Stimulated activated CD4-positive, alpha-beta T cell treated with anti-CD3 and anti-CD28 coated beads, Interleukin-4, amount 100 ng/mL, for 48 hours (primary cell): ENCODE data around the gene SBF1.
A peak's percentile ranks its signal among the peaks of the same experiment; 100 is the strongest.
"Not testable (repeated sequence)": the region's sequence is repeated elsewhere in the genome, so short reads cannot be mapped to it uniquely, and the experiment has no call there.

Experiments
- DNase-seq, 2 donors: peaks; one replicate each; pipeline ENCODE4 v3.0.0-alpha.2; 2020; ENCODE audit warnings: low read depth in 2 of 2

Gene SBF1, protein sequence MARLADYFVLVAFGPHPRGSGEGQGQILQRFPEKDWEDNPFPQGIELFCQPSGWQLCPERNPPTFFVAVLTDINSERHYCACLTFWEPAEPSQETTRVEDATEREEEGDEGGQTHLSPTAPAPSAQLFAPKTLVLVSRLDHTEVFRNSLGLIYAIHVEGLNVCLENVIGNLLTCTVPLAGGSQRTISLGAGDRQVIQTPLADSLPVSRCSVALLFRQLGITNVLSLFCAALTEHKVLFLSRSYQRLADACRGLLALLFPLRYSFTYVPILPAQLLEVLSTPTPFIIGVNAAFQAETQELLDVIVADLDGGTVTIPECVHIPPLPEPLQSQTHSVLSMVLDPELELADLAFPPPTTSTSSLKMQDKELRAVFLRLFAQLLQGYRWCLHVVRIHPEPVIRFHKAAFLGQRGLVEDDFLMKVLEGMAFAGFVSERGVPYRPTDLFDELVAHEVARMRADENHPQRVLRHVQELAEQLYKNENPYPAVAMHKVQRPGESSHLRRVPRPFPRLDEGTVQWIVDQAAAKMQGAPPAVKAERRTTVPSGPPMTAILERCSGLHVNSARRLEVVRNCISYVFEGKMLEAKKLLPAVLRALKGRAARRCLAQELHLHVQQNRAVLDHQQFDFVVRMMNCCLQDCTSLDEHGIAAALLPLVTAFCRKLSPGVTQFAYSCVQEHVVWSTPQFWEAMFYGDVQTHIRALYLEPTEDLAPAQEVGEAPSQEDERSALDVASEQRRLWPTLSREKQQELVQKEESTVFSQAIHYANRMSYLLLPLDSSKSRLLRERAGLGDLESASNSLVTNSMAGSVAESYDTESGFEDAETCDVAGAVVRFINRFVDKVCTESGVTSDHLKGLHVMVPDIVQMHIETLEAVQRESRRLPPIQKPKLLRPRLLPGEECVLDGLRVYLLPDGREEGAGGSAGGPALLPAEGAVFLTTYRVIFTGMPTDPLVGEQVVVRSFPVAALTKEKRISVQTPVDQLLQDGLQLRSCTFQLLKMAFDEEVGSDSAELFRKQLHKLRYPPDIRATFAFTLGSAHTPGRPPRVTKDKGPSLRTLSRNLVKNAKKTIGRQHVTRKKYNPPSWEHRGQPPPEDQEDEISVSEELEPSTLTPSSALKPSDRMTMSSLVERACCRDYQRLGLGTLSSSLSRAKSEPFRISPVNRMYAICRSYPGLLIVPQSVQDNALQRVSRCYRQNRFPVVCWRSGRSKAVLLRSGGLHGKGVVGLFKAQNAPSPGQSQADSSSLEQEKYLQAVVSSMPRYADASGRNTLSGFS (N-terminal part only)

DNA sequence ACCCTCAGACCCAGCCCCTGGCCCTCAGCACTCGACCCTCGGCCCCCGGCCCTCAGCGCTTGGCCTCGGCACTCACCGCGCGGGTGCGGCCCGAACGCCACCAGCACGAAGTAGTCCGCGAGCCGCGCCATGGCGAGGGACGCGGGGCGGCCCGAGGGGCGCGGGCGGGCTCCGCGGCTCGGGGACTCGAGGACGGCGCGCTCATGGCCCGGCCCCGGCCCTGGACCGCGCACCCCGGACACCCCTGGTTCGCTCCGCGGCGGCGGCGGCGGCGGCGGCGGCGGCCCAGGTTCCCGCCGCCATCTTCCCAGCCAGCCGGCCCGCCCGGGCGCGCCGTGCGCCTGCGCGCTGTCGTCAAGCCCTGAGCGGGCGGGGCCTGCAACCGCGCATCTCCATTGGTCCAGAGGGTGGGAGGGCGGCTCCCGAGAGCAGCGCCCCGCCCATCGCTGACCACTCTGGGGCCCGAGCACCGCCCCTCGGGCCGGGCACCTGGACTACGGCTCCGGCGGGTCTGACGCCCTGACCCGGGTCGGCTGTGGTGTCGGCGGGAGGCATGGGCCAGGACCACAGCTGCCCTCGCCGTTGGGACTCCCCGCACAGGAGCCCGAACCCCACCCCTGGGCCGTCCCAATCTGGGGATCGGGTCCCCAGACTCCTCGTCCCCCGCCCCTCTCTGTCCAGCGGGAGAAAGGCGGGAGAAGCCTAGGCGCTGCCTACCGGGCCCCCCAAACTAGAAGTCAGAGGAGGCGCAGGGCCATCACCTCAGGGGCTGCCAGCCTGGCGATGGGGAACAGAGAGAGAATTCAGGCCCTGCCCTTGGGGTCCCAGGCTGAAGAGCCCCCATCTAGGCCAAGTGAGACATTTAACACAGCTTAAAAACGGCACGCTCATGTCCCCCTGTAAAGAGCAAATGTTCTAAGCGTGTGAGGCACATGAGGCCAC is at the start of gene SBF1:
TSS of gene SBF1 (minus strand) at position 326 of the 942 bp plus-strand sequence. CDS start at position 131, 195 bp downstream.
- DNase-seq: peak; percentile 87

DNA sequence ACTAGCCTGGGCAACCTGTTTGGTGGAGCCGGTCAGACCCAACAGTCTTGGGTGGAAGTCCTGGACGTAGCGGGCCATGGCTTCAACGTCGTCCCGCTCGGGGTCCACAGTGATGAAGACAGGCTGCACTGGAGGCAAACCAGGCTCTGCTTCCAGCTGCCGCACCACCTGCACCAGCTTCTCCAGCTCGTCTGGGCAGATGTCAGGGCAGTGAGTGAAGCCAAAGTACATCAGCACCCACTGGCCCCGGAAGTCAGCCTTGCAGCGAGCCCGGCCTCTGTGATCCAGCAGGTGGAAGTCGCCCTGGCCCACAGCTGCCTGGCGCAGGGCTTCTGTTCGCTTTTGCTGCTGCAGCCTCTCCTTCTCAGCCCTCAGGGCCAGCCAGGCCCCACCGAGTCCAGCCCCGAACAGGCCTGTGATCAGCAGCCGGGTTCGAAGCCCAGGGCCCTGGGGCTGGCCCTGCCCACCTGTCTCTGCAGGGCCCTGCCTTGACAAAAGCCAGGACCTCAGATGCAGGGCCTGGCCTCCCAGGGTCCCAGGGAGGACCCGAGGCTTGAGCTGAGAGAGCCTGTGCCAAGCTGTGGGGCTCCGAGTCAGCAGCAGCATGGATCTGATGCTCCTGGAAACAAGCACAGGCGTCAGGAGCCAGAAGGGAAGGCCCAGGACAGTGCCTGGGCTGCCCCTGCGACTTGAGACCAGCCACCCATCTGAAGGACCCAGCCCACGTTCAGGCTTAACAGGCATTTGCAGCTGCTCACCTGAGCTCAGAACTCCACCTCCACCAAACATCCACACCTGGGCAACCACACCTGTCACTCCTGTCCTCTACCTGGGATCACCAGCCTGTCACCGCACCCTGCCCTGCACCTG is 49.2 kb upstream of the SBF1 start:
- DNase-seq: no peak

DNA sequence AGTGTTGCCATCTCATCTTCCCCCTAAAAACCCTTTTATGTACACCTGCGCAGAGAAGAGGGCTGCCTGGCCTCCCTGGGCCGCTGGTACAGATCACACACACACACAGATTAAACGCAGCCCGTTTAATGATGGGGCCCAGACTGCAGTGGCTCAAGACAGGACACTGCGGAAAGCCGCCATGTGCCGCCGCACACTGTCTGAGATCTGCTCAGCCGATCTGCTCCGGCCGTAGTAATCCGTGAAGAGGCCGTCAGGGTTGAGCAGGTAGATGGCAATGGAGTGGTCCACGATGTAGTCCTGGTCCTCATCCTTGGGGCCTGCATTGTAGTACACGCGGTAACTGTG is 48.6 kb upstream of the SBF1 start:
- DNase-seq: no peak

DNA sequence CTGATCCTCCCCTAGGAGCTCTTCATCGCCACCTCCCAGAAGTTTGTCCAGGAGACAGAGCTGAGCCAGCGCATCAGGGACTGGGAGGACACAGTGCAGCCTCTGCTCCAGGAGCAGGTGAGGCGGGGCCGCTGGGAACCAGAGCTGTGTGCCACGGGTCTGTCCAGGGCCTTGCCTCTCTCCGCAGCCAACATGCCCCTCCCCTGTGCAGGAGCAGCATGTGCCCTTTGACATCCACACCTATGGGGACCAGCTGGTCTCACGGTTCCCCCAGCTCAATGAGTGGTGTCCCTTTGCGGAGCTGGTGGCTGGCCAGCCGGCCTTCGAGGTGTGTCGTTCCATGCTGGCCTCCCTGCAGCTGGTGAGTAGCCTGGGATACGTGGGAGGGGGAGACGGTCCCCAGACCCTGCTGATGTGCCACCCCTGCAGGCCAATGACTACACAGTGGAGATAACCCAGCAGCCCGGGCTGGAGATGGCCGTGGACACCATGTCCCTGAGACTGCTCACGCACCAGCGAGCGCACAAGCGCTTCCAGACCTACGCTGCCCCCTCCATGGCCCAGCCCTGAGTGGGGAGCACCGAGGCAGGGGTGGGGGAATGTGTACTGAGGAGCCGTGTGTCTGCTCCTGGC is 48.1 kb upstream of the SBF1 start:
- DNase-seq: no peak

DNA sequence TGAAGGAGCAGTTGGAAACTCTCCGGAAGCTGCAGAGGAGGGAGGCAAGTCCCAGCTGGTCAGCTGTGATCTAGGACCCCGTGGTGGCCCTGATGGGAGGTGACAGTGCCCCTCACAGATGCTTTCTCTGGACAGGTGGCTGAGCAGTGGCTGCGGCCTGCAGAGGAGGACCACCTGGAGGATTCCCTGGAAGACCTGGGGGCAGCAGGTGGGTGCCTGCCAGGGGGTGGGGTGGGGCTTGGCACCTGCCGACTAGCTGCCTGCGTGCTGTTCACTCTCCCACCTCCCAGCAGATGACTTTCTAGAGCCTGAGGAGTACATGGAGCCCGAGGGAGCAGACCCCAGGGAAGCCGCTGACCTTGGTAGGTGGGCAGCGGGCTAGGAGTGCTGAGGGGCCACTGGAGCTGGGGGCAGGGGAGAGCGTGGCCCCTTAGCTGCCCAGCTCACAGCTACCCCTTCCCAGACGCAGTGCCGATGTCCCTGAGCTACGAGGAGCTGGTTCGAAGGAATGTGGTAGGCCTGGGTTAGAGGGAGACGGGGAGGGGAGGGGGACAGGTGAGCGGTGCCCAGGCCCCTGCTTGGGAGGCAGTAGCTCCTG is 47.5 kb upstream of the SBF1 start:
- DNase-seq: no peak

DNA sequence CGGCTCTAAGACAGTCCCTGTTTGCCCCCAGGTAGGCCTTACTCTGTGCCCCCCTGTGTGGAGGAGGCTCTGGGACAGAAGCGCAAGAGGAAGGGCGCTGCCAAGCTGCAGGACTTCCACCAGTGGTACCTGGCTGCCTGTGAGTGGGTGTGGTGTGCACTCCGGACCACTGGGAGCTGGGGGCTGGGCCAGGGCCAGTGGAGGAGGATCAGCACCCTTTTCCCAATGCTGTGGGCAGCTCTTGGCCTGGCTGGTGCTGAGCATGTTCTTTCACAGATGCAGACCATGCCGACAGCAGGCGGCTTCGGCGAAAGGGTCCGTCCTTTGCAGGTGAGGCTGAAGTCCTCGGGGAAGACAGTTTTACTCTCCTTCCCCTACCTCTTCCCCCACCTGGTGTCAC is 46.9 kb upstream of the SBF1 start:
- no peak for DNase-seq

DNA sequence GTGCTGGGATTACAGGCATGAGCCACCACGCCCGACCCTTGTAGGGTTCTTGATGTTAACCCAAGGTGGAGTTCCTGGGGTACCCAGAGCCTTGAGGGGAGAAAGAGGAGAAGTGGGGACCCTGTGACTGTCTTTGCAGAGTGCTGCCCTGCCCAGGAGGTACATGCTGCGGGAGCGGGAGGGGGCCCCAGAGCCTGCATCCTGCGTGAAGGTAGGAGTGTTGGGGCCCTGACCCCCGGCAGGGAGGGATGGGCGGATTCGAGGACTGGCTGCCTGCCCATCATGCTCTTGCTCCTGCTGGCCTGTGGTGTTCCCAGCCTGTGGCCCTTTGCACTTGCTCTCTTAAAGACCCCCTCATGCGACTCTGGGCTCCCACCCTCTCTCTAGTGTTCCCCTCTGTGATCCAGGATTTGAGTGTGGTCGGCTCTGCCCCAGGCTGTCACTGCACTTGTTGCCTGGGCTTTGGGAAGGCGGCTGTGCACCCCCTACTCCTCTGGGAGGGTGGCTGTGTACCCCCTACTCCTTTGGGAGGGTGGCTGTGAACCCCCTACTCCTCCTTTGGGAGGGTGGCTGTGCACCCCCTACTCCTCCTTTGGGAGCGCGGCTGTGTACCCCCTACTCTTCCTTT is 46.1 kb upstream of the SBF1 start:
- no peak for DNase-seq

DNA sequence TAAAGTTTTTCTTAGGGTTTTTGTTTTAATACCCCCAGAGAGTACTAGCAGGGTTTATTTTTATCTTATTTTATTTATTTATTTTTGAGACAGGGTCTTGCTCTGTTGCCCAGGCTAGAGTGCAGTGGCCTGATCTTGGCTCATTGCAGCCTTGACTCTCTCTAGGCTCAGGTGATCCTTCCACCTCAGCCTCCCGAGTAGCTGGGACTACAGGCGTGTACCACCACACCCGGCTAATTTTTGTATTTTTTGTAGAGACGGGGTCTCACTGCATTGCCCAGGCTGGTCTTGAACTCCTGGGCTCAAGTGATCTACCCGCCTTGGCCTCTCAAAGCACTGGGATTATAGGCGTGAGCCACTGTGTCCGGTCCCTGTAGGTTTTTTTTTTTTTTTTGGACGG is 45.3 kb upstream of the SBF1 start:
- not testable (repeated sequence) for DNase-seq

DNA sequence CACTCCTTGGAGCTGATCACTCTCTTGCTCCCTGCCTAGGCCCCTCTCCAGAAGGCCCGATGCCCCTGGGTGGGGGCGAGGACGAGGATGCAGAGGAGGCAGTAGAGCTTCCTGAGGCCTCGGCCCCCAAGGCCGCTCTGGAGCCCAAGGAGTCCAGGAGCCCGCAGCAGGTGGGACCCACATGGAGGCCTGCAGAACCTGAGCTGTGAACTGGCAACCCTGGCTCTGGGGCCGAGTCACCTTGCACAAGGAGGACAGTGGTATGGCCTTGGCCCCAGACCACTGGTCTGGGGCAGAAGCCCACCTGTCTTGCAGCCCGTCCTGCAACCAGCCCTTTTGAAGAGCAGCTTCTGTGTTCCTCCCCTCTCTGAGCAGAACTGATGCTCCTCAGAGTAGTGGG is 44.3 kb upstream of the SBF1 start:
- DNase-seq: no peak

DNA sequence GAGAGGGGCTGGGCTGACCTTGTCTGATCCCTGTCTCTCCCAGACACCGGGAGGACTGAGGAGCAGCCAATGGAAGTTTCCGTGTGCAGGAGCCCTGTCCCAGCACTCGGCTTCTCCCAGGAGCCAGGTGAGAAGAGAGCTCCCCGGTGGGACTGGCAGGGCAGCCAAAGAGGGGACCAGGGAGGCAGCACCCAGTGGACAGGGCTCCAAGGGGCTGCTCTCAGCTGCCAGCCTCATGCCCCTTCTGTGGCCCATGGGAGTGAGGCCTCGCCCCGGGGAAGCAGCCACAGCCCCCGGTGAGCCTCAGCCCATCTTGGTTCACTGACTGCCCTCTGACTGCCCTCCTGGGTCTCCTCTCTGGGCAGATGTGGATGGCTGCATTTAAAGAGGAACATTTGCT is 43.8 kb upstream of the SBF1 start:
- no peak for DNase-seq

DNA sequence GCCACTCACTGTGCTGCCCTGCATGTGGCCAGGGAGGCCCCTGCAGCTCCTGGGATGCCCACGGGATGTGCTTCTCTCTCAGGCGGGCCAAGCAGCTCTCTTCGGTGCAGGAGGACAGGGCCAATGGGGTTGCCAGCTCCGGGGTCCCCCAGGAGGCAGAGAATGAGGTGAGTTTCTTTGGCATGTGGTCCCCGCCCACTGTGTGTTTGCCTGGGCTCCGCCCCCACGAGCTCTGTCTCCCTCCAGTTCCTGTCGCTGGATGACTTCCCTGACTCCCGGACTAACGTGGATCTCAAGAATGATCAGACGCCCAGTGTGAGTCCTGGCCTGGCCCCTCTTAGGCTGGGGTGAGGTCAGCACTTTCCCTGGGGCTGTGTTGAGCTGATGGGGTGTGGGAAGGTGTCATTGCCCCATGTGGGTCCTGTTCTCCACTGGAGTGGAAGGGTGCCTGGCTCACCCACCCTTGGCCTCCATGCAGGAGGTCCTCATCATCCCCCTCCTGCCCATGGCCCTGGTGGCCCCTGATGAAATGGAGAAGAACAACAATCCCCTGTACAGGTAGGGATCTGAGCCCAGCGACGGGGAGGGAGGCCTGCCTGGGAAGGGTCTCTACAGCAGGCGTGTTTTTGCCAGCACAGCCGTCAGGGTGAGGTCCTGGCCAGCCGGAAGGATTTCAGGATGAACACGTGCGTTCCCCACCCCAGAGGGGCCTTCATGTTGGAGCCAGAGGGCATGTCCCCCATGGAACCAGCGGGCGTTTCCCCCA is 42.8 kb upstream of the SBF1 start:
- no peak for DNase-seq

DNA sequence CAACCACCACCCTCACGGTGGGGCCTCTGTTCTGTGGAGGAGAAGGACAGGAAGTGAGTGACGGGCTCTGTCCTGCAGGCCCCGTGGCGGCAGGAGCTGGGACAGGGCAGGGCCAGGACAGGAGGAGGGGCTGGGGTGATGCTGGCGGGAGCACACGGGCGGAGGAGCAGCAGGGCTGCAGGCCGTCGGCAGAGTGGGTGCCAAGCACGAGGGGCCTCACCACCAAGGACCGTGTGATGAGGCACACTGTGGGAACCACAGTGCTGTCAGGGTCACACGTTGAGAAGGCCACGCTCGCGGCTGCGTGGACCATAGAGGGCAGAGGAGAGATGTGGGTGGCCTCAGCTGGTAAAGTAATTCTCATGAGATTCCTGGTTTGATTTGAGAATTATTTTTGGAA is 42.1 kb upstream of the SBF1 start:
- no peak for DNase-seq

DNA sequence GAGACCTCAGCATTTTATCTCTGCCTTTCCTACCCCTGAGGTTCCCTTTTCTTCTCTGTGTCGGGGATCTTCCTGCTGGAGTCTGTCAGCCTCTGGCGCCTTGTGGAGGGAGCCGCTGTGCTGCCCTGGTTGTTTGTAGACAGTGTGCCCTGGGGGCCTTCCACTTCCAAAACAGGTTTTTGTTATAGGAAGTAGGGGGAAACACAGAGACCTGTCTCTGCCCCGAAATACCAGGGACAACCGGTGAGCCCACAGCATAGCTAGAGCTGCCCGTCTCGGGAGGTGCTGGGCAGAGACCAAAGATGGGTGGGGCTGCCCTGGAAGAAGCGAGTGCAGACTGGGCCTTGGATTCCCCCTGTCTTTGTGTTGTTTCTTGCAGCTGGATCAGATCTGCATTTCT is 41.2 kb upstream of the SBF1 start:
- DNase-seq: no peak

DNA sequence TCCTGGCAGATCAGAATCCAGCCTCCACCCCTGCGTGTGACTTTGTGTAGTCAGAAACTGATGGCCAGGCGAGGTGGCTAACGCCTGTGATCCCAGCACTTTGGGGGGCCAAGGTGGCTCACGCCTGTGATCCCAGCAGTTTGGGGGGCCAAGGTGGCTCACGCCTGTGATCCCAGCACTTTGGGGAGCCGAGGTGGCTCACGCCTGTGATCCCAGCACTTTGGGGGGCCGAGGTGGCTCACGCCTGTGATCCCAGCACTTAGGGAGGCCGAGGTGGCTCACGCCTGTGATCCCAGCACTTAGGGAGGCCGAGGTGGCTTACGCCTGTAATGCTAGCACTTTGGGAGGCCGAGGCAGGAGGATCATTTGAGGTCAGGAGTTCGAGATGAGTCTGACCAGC is 38.3 kb upstream of the SBF1 start:
- DNase-seq: no peak

DNA sequence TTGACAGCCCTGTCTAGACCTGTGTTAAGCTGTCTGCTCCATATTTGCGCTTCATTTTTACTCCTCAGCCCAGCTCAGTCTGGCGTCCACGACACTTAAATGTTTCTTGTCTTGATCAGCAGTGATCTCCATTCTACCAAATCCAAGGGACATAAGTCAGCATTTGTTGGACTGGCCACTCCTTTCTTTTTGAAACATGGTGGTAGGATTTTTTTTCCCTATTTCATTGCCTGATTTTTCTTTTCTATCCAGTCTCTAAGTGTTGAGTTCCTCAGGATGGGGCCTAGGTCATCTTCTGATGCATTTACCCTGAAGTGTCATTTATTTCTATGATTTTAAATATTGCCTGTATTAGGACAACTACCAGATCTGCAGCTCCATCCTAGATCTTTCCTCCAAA is 34.1 kb upstream of the SBF1 start:
- DNase-seq: no peak

DNA sequence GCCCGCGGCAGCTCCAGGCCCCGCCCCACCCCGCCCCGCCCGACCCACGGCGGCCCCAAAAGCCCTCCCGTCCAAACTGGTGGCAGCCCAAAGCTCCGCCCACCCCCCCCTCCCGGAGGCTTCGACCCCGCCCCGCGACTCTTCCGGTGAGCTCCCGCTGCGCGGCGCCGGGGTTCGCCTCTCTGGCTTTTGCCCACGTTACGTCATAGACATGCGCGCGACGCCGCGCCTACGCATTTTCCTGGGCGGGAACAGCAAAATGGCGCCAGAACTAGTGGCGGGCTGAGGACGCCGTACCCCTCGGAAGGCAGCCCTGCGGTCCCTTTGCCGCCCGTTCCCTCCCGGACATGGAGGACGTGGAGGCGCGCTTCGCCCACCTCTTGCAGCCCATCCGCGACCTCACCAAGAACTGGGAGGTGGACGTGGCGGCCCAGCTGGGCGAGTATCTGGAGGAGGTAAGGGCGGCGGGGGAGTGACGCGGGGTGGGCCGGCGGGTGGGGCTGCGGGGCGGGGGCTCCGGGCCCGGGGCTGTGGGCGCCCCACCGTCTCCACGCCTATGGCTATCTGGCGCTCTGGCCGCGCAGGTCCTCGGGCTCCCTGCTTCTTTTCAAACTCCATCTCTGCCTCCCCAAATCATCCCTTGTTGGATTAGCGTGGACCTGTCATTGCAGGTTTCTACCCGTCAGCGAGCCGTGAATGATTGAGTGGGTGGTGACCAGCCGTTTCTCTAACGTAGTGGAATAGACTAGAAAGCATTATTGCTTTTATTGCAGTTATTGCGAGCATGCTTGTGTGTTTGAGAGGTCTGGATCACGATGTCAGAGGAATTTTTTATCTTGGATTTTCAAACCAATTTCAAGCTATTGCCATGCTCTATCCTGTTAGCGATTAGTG is 33.4 kb upstream of the SBF1 start, which contains the start of gene NCAPH2:
TSS of gene NCAPH2 (plus strand) at position 234 of the 894 bp plus-strand sequence. CDS start at position 348, 114 bp downstream.
- DNase-seq: peak; percentile 95 to 97
